Measurements from ENCODE around the gene ANOS1.

DNA sequence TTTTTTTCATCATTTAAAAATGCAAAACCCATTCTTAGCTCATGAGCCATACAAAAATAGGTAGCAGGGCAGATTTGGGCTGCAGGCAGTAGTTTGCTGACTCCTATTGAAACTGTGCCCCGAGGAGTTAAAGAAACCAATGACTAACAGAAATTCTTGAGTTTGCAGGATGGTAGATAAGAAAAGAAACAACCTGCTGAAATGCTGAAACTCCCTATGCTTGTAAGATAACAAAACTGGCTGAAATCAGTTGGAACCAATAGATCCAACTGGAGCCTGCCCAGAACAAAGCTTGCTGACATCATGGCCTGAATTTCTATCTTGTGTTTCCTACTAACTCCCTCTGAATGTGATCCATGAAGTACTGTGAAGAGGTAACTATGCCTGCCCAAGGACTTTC is 68.6 kb downstream of the ANOS1 start:
- TF ChIP-seq, protein P1, sequence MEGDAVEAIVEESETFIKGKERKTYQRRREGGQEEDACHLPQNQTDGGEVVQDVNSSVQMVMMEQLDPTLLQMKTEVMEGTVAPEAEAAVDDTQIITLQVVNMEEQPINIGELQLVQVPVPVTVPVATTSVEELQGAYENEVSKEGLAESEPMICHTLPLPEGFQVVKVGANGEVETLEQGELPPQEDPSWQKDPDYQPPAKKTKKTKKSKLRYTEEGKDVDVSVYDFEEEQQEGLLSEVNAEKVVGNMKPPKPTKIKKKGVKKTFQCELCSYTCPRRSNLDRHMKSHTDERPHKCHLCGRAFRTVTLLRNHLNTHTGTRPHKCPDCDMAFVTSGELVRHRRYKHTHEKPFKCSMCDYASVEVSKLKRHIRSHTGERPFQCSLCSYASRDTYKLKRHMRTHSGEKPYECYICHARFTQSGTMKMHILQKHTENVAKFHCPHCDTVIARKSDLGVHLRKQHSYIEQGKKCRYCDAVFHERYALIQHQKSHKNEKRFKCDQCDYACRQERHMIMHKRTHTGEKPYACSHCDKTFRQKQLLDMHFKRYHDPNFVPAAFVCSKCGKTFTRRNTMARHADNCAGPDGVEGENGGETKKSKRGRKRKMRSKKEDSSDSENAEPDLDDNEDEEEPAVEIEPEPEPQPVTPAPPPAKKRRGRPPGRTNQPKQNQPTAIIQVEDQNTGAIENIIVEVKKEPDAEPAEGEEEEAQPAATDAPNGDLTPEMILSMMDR (IDR thresholded peaks at IDR 0.05; ENCODE audit: poor library complexity, severe bottlenecking), result no peak
- TF ChIP-seq, protein P2, sequence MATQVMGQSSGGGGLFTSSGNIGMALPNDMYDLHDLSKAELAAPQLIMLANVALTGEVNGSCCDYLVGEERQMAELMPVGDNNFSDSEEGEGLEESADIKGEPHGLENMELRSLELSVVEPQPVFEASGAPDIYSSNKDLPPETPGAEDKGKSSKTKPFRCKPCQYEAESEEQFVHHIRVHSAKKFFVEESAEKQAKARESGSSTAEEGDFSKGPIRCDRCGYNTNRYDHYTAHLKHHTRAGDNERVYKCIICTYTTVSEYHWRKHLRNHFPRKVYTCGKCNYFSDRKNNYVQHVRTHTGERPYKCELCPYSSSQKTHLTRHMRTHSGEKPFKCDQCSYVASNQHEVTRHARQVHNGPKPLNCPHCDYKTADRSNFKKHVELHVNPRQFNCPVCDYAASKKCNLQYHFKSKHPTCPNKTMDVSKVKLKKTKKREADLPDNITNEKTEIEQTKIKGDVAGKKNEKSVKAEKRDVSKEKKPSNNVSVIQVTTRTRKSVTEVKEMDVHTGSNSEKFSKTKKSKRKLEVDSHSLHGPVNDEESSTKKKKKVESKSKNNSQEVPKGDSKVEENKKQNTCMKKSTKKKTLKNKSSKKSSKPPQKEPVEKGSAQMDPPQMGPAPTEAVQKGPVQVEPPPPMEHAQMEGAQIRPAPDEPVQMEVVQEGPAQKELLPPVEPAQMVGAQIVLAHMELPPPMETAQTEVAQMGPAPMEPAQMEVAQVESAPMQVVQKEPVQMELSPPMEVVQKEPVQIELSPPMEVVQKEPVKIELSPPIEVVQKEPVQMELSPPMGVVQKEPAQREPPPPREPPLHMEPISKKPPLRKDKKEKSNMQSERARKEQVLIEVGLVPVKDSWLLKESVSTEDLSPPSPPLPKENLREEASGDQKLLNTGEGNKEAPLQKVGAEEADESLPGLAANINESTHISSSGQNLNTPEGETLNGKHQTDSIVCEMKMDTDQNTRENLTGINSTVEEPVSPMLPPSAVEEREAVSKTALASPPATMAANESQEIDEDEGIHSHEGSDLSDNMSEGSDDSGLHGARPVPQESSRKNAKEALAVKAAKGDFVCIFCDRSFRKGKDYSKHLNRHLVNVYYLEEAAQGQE (IDR thresholded peaks at IDR 0.05; ENCODE audit: borderline replicate concordance), result no peak
- no peak for TF ChIP-seq EZH2 (IDR thresholded peaks at IDR 0.05; ENCODE audit: borderline replicate concordance, insufficient read depth, low read length, poor library complexity, severe bottlenecking)
- no peak for TF ChIP-seq MXI1 (conservative IDR thresholded peaks at IDR 0.05; ENCODE audit: poor library complexity, severe bottlenecking)
- no peak for TF ChIP-seq POLR2AphosphoS5 (IDR thresholded peaks at IDR 0.05)
- no peak for TF ChIP-seq RAD21 (conservative IDR thresholded peaks at IDR 0.05)
